Cortex of kidney (tissue), 1 donor: ENCODE results near the gene TMEM30B.
"Not testable (repeated sequence)": the region's sequence is repeated elsewhere in the genome, so short reads cannot be mapped to it uniquely, and the experiment has no call there.

Experiments
- DNase-seq: peaks from one replicate; lab custom pipeline; 2025; lab: John Stamatoyannopoulos, UW

The TMEM30B gene, protein sequence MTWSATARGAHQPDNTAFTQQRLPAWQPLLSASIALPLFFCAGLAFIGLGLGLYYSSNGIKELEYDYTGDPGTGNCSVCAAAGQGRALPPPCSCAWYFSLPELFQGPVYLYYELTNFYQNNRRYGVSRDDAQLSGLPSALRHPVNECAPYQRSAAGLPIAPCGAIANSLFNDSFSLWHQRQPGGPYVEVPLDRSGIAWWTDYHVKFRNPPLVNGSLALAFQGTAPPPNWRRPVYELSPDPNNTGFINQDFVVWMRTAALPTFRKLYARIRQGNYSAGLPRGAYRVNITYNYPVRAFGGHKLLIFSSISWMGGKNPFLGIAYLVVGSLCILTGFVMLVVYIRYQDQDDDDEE

GRCh38 chr14:61281186-61281947 is at the start of gene TMEM30B:
TSS of gene TMEM30B (minus strand) at chr14:61281338. CDS start at chr14:61281147, 191 bp downstream.
- no peak for DNase-seq

GRCh38 chr14:61330511-61330910 is 49.4 kb upstream of the TMEM30B start:
- no peak for DNase-seq

- no peak for DNase-seq
Measured at GRCh38 chr14:61329478-61330051, 48.4 kb upstream of the TMEM30B start.

DNA sequence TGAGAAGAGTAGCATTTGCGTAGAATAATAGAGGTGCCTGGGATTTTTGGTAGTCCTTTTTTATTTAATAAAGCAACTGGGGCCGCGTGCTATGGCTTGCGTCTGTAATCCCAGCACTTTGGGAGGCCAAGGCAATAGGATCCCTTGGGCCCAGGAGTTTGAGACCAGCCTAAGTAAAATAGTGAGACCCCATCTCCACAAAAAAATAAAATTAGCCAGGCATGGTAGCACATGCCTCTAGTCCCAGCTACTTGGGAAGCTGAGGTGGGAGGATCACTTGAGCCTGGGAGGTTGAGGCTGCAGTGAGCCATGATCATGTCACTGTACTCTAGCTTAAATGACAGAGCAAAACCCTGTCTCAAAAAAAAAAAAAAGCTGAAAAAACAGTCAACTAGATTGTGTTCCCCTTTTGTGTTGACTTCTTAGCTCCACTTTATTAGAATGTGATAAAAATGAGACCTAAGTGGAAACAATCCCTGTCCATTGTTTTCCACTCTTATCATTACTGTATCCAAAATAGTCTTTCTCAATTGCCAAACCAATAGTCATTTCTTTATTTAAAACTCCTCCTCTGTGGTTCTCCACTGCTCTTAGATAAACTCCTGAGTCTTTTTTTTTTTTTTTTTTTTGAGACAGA is 47.6 kb upstream of the TMEM30B start:
- DNase-seq: no peak

DNA sequence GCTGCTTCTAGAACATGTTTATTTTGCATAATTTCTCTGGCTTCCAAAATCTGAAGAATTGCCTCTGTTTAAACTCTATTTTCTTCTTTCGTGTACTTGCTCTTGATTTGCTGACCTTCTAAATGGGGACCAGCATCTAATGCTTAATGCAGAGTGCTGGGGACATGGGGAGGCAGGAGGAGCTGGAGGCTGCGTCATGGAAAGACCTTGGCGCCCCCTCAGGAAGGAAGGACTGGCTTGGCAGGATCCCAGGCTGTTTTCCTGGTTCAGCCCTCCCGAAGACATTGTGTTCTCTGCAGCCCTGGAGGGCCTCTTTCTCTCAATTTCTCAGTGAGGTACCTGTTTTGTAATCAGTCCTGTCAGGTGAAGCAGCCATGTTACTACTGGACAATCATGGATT is 45.7 kb upstream of the TMEM30B start:
- DNase-seq: no peak

DNA sequence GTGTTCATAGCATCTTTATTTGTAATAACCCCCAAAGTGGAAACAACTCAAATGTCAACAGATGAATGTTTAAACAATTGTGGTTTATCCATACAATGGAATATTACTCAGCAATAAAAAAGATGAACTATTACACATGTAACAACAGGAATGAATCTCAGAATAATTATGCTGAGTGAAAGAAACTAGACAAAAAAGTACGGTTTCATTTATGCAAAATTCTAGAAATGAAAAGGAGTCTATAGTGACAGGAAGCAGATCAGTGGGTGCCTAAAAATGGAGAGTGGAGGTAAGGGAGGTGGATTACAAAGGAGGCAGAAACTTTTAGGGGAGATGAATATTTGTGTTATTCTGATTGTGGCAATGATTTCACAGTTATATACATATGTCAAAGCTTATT is 45.0 kb upstream of the TMEM30B start:
- DNase-seq: no peak

- DNase-seq: no peak
Measured at GRCh38 chr14:61325166-61325565, 44.0 kb upstream of the TMEM30B start.

GRCh38 chr14:61323970-61324369 is 42.8 kb upstream of the TMEM30B start:
- no peak for DNase-seq

- DNase-seq: no peak
Measured at GRCh38 chr14:61322799-61323290, 41.7 kb upstream of the TMEM30B start.

- DNase-seq: no peak
Measured at GRCh38 chr14:61322011-61322798, 41.1 kb upstream of the TMEM30B start.

GRCh38 chr14:61321385-61322010 is 40.4 kb upstream of the TMEM30B start, which contains the start of gene PRKCH:
TSS of gene PRKCH (plus strand) at chr14:61321579. CDS start at chr14:61322102, 523 bp downstream.
- DNase-seq: no peak

DNA sequence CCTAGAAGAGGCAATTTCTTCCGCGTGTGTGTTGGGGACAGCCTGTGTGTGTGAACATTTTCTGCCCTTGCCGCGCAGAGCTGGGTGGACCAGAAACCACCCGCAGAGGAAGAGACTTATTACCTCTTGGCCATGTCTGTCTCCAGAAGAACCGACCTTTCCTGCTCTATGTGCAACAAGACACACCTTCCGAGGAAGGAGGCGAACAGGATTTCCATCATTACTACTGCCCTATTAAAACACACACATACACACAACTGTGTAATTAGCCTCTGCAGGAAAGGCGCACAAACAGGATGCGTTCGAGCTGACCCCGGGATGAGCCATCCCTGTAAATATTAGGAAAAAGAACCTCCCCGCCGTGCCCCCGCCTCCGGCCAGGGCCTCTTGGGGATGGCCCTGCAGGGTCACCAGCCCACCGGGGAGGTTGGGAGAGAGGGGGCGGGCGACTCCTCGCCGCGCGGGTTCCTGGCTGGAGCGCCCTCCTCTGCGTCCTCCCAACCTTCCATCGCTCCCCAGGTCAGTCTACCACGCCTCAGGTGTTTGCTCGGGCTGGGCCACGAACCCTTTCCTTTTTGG is 39.8 kb upstream of the TMEM30B start:
- no peak for DNase-seq

DNA sequence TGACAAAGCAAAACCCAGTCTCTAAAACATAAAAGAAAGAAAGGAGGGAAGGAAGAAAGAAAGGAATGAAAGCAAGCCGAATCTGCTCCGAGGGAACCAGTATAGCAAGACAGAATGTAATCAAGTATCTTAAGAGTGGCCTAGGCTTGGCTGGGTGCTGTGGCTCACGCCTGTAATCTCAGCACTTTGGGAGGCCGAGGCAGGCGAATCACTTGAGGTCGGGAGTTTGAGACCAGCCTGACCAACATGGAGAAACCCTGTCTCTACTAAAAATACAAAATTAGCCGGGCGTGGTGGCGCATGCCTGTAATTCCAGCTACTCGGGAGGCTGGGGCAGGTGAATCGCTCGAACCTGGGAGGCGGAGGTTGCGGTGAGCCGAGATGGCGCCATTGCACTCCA is 39.0 kb upstream of the TMEM30B start:
- not testable (repeated sequence) for DNase-seq

DNA sequence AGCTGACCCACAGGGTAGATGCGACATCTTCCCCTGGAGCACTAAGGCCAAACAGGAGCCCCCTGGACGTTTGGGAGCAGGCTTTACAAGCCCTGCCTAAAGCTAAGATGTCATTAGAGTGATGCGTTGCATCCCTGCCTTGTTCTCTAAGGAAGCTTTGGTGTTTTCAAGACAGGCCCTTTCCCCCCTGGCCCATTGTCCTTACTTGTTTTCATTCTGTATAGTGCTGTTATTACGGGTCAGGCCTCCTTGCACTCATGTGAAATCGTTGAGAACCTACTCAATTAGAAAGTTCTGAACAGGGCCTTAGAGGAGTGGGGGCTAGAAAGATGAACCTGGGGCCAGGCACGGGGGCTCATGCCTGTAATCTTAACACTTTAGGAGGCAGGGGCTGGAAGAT is 38.6 kb upstream of the TMEM30B start:
- no peak for DNase-seq

GRCh38 chr14:61319086-61319485 is 37.9 kb upstream of the TMEM30B start:
- no peak for DNase-seq

DNA sequence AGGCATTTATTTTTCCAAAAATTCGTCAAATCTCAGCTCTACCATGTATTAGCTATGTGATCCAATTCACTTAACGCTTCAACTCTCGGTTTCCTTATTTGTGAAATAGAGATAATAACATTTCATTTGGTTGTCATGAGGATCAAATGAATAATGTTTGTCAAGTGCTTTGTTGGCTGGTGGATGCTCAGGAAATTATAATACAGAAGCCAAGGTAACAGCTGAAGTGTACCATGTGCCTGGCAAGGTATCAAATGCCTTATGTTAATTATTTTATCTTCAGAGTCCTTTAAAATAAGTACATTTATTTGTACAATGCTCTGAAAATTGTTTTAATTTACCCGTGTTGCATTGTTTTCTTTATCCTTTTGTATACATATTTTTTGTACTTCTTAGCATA is 34.2 kb upstream of the TMEM30B start:
- DNase-seq: no peak

DNA sequence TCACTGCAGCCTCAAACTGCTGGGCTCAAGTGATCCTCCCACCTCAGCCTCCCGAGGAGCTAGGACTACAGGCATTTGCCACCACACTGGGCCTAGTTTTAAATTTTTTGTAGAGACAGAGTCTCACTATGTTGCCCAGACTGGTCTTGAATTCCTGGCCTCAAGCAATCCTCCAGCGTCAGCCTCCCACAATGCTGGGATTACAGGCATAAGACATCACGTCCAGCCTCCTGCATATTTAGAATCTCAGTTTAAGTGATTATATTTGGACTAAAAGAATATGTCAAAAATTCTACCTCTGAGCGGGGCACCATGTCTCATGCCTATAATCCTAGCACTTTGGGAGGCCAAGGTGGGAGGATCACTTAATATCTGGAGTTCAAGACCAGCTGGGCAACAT is 27.6 kb upstream of the TMEM30B start:
- not testable (repeated sequence) for DNase-seq

DNA sequence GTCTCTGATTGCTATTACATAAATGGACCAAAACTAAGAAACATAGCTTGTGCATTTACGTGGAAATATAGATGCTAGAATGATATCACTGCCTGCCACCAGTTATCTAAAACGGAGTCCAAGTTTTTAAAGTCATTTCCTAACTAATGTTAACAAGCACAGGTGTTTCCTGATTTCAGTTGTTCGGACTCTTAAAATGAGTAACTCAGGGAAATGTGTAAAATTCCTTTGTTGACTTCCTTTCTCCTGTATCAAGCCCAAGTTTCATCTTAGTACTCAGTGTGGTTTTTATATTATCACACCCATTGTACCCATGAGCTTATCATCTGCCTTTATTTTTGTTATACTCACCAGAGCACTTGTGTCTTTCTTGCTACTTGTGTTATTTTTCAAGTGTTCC is 27.1 kb upstream of the TMEM30B start:
- no peak for DNase-seq

GRCh38 chr14:61304688-61305087 is 23.6 kb upstream of the TMEM30B start:
- DNase-seq: no peak

GRCh38 chr14:61300754-61301153 is 19.6 kb upstream of the TMEM30B start:
- DNase-seq: no peak

DNA sequence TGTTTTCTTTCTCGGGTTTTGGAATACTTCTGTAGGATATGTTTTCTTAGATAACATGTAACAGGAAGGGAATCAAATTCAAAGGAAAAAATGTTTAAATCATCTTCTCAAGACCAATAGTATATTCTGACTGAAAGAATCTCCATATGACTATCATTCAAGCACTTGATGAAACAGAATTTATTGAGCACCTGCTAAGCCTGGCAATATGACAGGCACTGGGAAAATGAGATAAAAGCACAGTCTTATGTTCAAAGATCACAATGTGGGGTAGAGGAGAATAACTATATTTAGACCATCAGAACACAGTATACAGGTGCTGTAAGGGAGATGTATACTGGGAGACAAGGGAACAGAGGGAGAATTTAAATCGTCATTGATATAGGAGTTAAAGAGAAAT is 19.1 kb upstream of the TMEM30B start:
- DNase-seq: no peak
